ENCODE results near the gene LARGE2. TPM values are rescaled to one million over a fixed set of nuclear protein-coding genes. Genes with fewer than 3 reads are reported as not detected.

Gene LARGE2
- total and polyA plus RNA-seq, 9 of the 15 experiments (the other 6 are each of a cell fraction or from before 2014, with no cell fraction given) = 0.56 to 14.1 (median 6.6) TPM

- TF ChIP-seq PKNOX1 (IDR thresholded peaks at IDR 0.05) (peak; percentile 94), ARID1B (IDR thresholded peaks at IDR 0.05) (peak; percentile 92), SMAD4 (CRISPR knock-in tag; conservative IDR thresholded peaks at IDR 0.05) (peak; percentile 67), PHF21A (IDR thresholded peaks at IDR 0.05; ENCODE audit: borderline replicate concordance, low read depth) (peak; percentile 88; the same call in 1 of the 2 replicates), BHLHE40 (IDR thresholded peaks at IDR 0.05; ENCODE audit: low read length) (peak; percentile 79), ZNF12 (CRISPR knock-in tag; IDR thresholded peaks at IDR 0.05) (no peak), ZEB2 (IDR thresholded peaks at IDR 0.05) (peak; percentile 86), DPF2 (IDR thresholded peaks at IDR 0.05) (peak; percentile 95), SMARCE1 (IDR thresholded peaks at IDR 0.05) (peak; percentile 95), TBL1XR1 (IDR thresholded peaks at IDR 0.05; ENCODE audit: low read length in 2 of 2) (0 out of 4 replicates have a peak, but pooled peaks of 1 of the 2 experiments have one; percentile 24), SMARCC2 (IDR thresholded peaks at IDR 0.05; ENCODE audit: low read depth) (peak; percentile 87), CBFA2T2 (conservative IDR thresholded peaks at IDR 0.05) (peak; percentile 64), ATF7 (IDR thresholded peaks at IDR 0.05) (peak; percentile 68), ESRRB (CRISPR knock-in tag; IDR thresholded peaks at IDR 0.05; ENCODE audit: borderline replicate concordance) (no peak), NFE2 (IDR thresholded peaks at IDR 0.05; ENCODE audit: low read depth) (peak; percentile 22; the same call in 1 of the 2 replicates), MIER1 (IDR thresholded peaks at IDR 0.05; ENCODE audit: low read depth) (0 out of 2 replicates have a peak, but pooled peaks have one; percentile 43), RFX7 (CRISPR knock-in tag; IDR thresholded peaks at IDR 0.05) (no peak), SOX6 (IDR thresholded peaks at IDR 0.05) (peak; percentile 82)
- TF ChIP-seq, protein P1, sequence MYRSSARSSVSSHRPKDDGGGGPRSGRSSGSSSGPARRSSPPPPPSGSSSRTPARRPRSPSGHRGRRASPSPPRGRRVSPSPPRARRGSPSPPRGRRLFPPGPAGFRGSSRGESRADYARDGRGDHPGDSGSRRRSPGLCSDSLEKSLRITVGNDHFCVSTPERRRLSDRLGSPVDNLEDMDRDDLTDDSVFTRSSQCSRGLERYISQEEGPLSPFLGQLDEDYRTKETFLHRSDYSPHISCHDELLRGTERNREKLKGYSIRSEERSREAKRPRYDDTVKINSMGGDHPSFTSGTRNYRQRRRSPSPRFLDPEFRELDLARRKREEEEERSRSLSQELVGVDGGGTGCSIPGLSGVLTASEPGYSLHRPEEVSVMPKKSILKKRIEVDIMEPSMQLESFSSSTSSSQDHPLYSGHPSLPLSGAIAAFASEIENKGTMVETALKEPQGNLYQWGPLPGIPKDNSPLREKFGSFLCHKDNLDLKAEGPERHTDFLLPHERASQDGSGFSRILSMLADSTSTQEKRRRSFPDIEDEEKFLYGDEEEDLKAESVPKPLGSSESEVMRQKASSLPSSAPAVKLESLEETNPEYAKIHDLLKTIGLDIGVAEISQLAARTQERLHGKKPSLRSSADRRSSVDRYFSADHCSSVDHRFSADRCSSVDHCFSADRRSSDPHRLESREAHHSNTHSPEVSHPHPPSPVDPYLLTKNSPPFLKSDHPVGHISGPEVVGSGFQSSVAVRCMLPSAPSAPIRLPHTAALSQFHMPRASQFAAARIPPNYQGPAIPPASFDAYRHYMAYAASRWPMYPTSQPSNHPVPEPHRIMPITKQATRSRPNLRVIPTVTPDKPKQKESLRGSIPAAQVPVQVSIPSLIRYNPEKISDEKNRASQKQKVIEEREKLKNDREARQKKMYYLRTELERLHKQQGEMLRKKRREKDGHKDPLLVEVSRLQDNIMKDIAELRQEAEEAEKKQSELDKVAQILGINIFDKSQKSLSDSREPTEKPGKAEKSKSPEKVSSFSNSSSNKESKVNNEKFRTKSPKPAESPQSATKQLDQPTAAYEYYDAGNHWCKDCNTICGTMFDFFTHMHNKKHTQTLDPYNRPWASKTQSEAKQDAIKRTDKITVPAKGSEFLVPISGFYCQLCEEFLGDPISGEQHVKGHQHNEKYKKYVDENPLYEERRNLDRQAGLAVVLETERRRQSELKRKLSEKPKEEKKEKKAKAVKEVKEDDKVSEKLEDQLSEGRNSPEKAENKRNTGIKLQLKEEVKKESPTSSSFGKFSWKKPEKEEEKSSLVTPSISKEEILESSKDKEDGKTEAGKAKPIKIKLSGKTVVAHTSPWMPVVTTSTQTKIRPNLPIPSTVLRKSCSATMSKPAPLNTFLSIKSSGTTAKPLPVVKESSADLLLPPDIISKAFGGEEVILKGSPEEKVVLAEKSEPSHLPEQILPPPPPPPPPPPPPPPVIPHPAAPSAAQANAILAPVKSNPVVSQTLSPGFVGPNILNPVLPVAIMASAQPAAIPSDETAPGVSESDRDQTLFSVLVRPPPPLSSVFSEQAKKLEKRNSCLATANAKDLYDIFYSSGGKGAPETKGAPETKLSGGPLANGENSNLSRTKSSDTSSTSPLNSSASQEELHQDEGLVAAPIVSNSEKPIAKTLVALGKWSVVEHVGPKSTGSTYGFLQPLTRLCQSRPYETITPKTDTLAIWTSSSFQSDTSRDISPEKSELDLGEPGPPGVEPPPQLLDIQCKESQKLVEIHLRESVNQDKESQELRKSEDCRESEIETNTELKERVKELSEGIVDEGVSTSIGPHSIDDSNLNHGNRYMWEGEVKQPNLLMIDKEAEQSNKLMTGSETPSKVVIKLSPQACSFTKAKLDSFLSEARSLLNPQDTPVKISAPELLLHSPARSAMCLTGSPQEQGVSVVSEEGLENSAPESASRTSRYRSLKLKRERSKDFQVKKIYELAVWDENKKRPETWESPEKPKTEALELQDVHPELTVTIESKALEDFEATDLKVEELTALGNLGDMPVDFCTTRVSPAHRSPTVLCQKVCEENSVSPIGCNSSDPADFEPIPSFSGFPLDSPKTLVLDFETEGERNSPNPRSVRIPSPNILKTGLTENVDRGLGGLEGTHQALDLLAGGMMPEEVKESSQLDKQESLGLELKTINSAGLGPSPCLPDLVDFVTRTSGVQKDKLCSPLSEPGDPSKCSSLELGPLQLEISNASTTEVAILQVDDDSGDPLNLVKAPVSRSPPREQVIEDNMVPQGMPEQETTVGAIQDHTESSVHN (IDR thresholded peaks at IDR 0.05; ENCODE audit: borderline replicate concordance in 1 of 2, low read depth in 1 of 2) = peak in 1 of 2 experiments; percentile 67; a peak in 1 of 4 replicates
- TF ChIP-seq, protein P2, sequence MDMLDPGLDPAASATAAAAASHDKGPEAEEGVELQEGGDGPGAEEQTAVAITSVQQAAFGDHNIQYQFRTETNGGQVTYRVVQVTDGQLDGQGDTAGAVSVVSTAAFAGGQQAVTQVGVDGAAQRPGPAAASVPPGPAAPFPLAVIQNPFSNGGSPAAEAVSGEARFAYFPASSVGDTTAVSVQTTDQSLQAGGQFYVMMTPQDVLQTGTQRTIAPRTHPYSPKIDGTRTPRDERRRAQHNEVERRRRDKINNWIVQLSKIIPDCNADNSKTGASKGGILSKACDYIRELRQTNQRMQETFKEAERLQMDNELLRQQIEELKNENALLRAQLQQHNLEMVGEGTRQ (CRISPR knock-in tag; IDR thresholded peaks at IDR 0.05) = peak; percentile 87
These were observed 42.4 kb upstream of the LARGE2 start (continued) for GRCh38 chr11:45879803-45880686.

Measured in K562 (cell line).